DND-41 (cell line): ENCODE measurements around the gene CXCL16.

Experiments
- CTCF ChIP-seq: IDR thresholded peaks from 2 replicates; pipeline ENCODE4 v1.5.1; 2012; ENCODE audit warnings: borderline replicate concordance, low read length, moderate library complexity, mild to moderate bottlenecking; ENCODE audit not compliant: poor library complexity, severe bottlenecking; ENCODE audit errors: extremely low read depth
- EZH2 ChIP-seq: IDR thresholded peaks from 3 replicates; pipeline ENCODE4 v1.6.1; 2012; ENCODE audit warnings: borderline replicate concordance, low read depth, mild to moderate bottlenecking, moderate library complexity, low read length, inconsistent platforms; ENCODE audit not compliant: severe bottlenecking

GRCh38 chr17:4743216-4743615, 3.5 kb upstream of the CXCL16 start:
- TF ChIP-seq CTCF, result no peak
- TF ChIP-seq EZH2, result no peak
